GM18498 (cell line): Measurements from ENCODE around the gene PLAC1.

Source experiments
- ATAC-seq: cut with Tn5 transposase; IDR thresholded peaks from one replicate; pipeline ENCODE4 v1.9.1; 2021; ENCODE audit warnings: mild to moderate bottlenecking, moderate library complexity; ENCODE audit not compliant: unreplicated experiment

Gene PLAC1

GRCh38 chrX:134544513-134545151, 113.6 kb downstream of the PLAC1 start:
- no peak for ATAC-seq

GRCh38 chrX:134544135-134544512, 114.1 kb downstream of the PLAC1 start:
- ATAC-seq, result no peak

DNA sequence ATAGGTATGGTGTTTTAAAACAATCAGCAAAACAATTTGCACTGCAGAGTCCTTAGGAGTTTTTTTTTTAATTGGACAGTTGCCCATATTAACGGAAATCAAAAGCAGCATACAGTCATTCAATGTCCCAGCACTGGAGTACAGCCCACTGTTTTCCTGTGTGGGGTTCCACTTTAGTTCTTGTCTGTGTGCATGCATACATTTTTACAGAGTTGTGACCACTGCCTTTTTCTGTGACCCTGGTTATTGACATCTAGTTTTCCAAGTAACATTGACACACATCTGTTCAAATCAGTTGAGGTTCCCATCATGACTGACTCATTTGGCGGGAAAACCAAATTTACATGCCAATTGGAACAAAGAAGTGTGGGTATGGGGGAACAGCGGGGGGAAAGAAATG, 115.0 kb downstream of the PLAC1 start:
- no peak for ATAC-seq

GRCh38 chrX:134542485-134542884, 115.8 kb downstream of the PLAC1 start:
- no peak for ATAC-seq

GRCh38 chrX:134541906-134542305, 116.4 kb downstream of the PLAC1 start:
- ATAC-seq, result no peak

GRCh38 chrX:134538316-134538715, 120.0 kb downstream of the PLAC1 start:
- ATAC-seq, result no peak

DNA sequence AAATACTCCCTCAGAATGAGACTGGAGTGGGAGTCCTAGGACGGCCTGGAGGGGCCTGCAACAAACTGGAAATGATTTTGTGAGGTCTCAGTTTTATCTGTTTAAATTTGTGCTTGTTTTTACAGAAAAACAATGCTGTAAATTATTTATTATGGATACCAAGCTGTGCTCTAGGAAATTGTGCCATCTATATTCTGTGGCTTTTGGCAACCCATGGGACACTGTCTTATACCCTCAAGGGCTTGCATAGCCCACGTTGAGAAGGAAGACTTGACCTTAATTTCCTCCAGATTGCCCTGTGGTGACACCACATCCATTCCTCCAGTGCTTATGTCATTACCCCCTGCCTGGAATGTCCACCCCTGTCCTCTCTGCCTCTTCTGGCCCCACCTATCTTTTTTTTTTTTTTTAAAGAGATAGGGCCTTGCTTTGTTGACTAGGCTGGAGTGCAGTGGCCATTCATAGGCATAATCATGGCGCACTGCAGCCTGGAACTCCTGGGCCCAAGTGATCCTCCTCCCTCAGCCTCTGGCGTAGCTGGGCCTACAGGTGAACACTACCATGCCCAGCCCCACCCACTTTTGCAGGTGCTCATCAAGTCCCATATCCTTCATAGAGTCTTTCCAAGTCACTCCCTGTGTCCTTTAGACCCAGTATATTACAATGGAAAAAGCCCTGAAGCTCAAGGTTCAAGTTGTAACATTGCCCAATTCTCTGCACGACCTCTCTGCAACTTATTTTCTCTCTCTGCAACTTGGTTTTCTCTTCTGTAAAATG, 120.9 kb downstream of the PLAC1 start:
- ATAC-seq, result no peak

DNA sequence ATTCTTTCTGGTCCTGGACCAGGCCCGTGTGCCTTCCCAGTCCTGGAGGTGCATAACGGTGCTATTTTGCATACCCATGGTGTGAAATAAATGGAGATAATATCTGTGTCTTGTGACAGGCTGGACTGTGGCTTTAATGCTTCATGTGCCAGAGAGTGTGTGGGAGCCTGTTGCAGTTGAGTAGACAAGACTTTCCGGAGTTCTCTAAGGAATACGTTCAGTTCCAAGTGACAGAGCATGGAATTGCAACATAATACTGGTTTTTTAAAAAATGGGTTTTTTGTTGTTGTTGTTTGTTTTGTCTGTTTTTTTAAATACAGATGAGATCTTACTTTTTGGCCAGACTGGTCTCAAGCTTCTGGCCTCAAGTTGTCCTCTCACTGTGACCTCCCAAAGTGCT, 124.3 kb downstream of the PLAC1 start:
- ATAC-seq, result no peak

GRCh38 chrX:134533352-134533751, 124.9 kb downstream of the PLAC1 start:
- ATAC-seq, result no peak

DNA sequence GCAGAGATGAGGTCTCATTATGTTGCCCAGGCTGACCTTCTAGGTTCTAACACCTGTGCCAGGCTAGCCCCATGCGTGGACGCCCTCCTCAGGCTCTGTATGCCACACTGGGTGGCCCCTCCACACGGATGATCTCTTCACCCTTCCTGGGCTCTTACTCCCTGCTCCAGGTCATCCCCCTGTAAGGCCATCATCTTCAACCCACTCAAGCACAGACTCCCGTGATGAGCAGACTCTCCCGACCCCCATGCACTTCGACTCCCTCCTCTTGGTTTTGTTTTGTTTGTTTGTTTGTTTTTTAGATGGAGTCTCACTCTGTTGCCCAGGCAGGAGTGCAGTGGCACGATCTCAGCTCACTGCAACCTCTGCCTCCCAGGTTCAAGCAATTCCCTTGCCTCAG, 127.4 kb downstream of the PLAC1 start:
- no peak for ATAC-seq

- no peak for ATAC-seq
These were observed 128.8 kb downstream of the PLAC1 start for GRCh38 chrX:134529481-134529880.

GRCh38 chrX:134528960-134529359, 129.3 kb downstream of the PLAC1 start:
- no peak for ATAC-seq

GRCh38 chrX:134526399-134526798, 131.9 kb downstream of the PLAC1 start:
- no peak for ATAC-seq

GRCh38 chrX:134525086-134525792, 133.0 kb downstream of the PLAC1 start:
- no peak for ATAC-seq

GRCh38 chrX:134524181-134524580, 134.1 kb downstream of the PLAC1 start:
- ATAC-seq, result no peak

GRCh38 chrX:134520860-134521390, 137.3 kb downstream of the PLAC1 start:
- ATAC-seq, result peak; percentile 68
